Endothelial cell of umbilical vein (primary cell): ENCODE data around the gene SPOP.

ENCODE experiments used
- EZH2 ChIP-seq: IDR thresholded peaks from 2 replicates; pipeline ENCODE4 v1.6.1; 2012; ENCODE audit warnings: borderline replicate concordance, low read depth, mild to moderate bottlenecking, moderate library complexity, low read length, inconsistent platforms; ENCODE audit not compliant: severe bottlenecking
- FOS ChIP-seq: IDR thresholded peaks from 2 replicates; pipeline ENCODE4 v1.6.1; 2011; ENCODE audit warnings: mild to moderate bottlenecking, low read length, moderate library complexity, borderline replicate concordance; ENCODE audit not compliant: insufficient read depth
- POLR2A ChIP-seq: IDR thresholded peaks from 2 replicates; pipeline ENCODE4 v1.6.1; 2012; ENCODE audit warnings: low read depth, mild to moderate bottlenecking, control low read depth, low read length
- POLR2AphosphoS5 ChIP-seq: IDR thresholded peaks from 2 replicates; pipeline ENCODE4 v1.6.1; 2012; ENCODE audit warnings: low read depth, mild to moderate bottlenecking, control low read depth, low read length, moderate library complexity; ENCODE audit not compliant: insufficient read depth
- TF ChIP-seq, protein P1 (sequence below), 2 donors: IDR thresholded peaks; 1 replicate in 1 of 2; 2 replicates in 1 of 2; pipeline ENCODE4 v1.5.1; 2011; ENCODE audit warnings: low read length in 2 of 2, mild to moderate bottlenecking in 2 of 2, moderate library complexity in 2 of 2, control low read depth in 1 of 2, inconsistent platforms in 1 of 2, low read depth in 1 of 2; ENCODE audit not compliant: insufficient read depth in 1 of 2; ENCODE audit errors: extremely low read depth in 1 of 2
- TF ChIP-seq, protein P2 (sequence below): IDR thresholded peaks from 2 replicates; pipeline ENCODE4 v1.6.1; 2011; ENCODE audit not compliant: insufficient read depth, insufficient read length

DNA sequence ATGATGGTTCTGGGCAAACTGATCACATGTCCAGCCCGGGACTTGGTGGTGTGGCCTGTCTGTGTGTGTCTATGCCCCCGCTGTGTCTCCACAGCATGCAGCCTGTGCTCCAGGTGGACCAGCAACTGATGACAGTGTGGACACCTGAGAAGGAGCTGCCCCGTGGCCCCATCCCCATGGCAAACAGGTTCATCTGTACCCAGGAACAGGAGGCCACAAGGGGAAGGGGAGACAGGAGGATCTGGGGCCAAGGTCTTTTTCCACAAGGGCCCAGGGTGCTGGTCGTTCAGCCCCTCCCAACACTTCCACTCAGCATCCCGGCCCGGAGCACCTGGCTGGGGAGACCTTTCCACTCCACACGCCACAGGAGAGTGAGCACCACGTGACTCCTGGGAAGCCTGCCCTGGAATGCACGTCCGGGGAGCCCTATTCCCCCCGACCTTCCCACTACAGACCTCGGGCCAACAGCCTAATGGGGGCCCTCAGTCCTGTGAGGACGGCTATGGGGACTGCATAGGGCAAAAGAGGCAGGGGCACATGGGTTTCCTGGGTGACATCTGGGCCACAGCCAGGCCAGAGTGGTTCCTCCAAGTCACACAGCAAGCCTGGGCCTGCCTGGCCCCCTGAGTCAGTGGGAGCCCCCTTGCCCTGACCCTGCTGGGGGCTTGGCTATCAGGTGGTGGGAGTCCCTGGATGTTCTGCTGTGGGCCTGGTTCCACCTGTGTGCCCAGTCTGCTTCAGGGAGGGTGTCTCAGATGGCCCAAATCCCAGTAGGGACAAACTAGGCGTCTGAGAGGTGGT is 123.0 kb downstream of the SPOP start:
- TF ChIP-seq, protein P1, sequence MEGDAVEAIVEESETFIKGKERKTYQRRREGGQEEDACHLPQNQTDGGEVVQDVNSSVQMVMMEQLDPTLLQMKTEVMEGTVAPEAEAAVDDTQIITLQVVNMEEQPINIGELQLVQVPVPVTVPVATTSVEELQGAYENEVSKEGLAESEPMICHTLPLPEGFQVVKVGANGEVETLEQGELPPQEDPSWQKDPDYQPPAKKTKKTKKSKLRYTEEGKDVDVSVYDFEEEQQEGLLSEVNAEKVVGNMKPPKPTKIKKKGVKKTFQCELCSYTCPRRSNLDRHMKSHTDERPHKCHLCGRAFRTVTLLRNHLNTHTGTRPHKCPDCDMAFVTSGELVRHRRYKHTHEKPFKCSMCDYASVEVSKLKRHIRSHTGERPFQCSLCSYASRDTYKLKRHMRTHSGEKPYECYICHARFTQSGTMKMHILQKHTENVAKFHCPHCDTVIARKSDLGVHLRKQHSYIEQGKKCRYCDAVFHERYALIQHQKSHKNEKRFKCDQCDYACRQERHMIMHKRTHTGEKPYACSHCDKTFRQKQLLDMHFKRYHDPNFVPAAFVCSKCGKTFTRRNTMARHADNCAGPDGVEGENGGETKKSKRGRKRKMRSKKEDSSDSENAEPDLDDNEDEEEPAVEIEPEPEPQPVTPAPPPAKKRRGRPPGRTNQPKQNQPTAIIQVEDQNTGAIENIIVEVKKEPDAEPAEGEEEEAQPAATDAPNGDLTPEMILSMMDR (IDR thresholded peaks at IDR 0.05; ENCODE audit: extremely low read depth in 1 of 2, insufficient read depth in 1 of 2, low read depth in 1 of 2, low read length in 2 of 2), result no peak
- no peak for TF ChIP-seq POLR2A
- TF ChIP-seq POLR2AphosphoS5, result no peak
- TF ChIP-seq FOS, result no peak
- TF ChIP-seq, protein P2, sequence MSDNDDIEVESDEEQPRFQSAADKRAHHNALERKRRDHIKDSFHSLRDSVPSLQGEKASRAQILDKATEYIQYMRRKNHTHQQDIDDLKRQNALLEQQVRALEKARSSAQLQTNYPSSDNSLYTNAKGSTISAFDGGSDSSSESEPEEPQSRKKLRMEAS, result no peak
- no peak for TF ChIP-seq EZH2
